Mucosa of descending colon (tissue), 3 donors: ENCODE data around the gene SULF2. TPM values are rescaled to one million over a fixed set of nuclear protein-coding genes. Genes with fewer than 3 reads are reported as not detected.

Experiments used
- ATAC-seq: fragments of 200-7000 bp; cut with Tn5 transposase; one replicate; pipeline ENCODE4 v1.9.1; 2020; ENCODE audit warnings: mild to moderate bottlenecking, moderate library complexity
- DNase-seq, 3 donors: peaks; one replicate each; pipeline ENCODE4 v3.0.0-alpha.2; 2020
- H3K36me3 ChIP-seq: fragments of 200-600 bp; one replicate; pipeline ENCODE4 v1.8.0; 2021; ENCODE audit warnings: low read depth, mild to moderate bottlenecking
- H3K4me1 ChIP-seq: fragments of 200-600 bp; one replicate; pipeline ENCODE4 v1.8.0; 2021; ENCODE audit warnings: low read depth, mild to moderate bottlenecking
- H3K4me3 ChIP-seq: fragments of 200-600 bp; one replicate; pipeline ENCODE4 v1.8.0; 2021; ENCODE audit warnings: mild to moderate bottlenecking
- H3K9me3 ChIP-seq: fragments of 200-600 bp; one replicate; pipeline ENCODE4 v1.8.0; 2021; ENCODE audit warnings: mild to moderate bottlenecking
- CTCF ChIP-seq: fragments of 200-600 bp; IDR thresholded peaks from one replicate; pipeline ENCODE4 v1.8.0; 2022; ENCODE audit warnings: antibody characterized with exemption, mild to moderate bottlenecking
- intact Hi-C, 2 donors: fragments of 100-400 bp; cut with DNase I in 1 of 2; cut with micrococcal nuclease in 1 of 2; formaldehyde crosslinking; loops; one replicate each; pipeline versions ENCODE4 v1.11.0 to v1.11.1; 2022; cut with DNase I, micrococcal nuclease
- total RNA-seq, 3 donors: library from RNA; stranded (reverse); fragmentation: NEBNext Ultra II Directional in 2 of 3; extraction: Animal tissue kit (Norgen Biotek cat#: 25700) in 2 of 3; gene quantifications; one replicate each; pipeline versions ENCODE4 v1.2.1 to v1.2.4, GENCODE V29; 2021 to 2023
- donor health status: DM: no; HTN: no; CAD: no; lungs with moderate emphysema.
- donor health status: DM: no; HTN: no; CAD: no.
- donor health status: DM: no; HTN: yes; CAD: no.

The SULF2 gene
- total RNA-seq, 3 donors from 2014 or later: 102 to 181 (median 144) TPM

- H3K9me3 ChIP-seq: no peaks in the 10 kb centered on the region
- intact Hi-C loops: no loop called here
- H3K4me1 ChIP-seq: no peaks in the 10 kb centered on the region
- H3K36me3 ChIP-seq: no peaks in the 10 kb centered on the region
- DNase-seq (peak in 1 of 3 donors; percentile 68), ATAC-seq (peak; percentile 79)
- no peak overlapping the region for H3K4me3 ChIP-seq
- no peak for TF ChIP-seq CTCF
Measured at GRCh38 chr20:47610247-47610944, 174.9 kb downstream of the SULF2 start.

GRCh38 chr20:47609001-47609400 is 176.3 kb downstream of the SULF2 start:
- ATAC-seq (no peak), DNase-seq (no peak)
- Histone ChIP-seq H3K9me3 (no peaks in the 10 kb centered on the region), H3K4me1 (no peaks in the 10 kb centered on the region), H3K4me3 (no peak overlapping the region), H3K36me3 (no peaks in the 10 kb centered on the region)
- TF ChIP-seq CTCF: no peak
- intact Hi-C loops: no loop called here
